CD14-positive monocyte (primary cell): ENCODE data around the gene PARP3. TPM values are rescaled to one million over a fixed set of nuclear protein-coding genes. Genes with fewer than 3 reads are reported as not detected.

Source experiments
- DNase-seq, 3 donors: peaks; one replicate each; pipeline ENCODE4 v3.0.0-alpha.2; 2011 to 2022
- H2AFZ ChIP-seq: 2 replicates; pipeline ENCODE4 v1.6.0; 2012; ENCODE audit warnings: mild to moderate bottlenecking, low read depth, low read length, inconsistent platforms; ENCODE audit not compliant: insufficient read depth, poor library complexity, severe bottlenecking
- H3K27ac ChIP-seq, 2 donors: 1 replicate in 1 of 2; 2 replicates in 1 of 2; pipeline ENCODE4 v1.5.1; 2012 to 2013; ENCODE audit warnings: low read length in 2 of 2, control low read depth in 1 of 2, inconsistent platforms in 1 of 2, low read depth in 1 of 2, mild to moderate bottlenecking in 1 of 2
- H3K27me3 ChIP-seq, 2 donors: one replicate each; pipeline versions ENCODE4 v1.6.0 to v1.6.1; 2011 to 2013; ENCODE audit warnings: low read length in 2 of 2; ENCODE audit not compliant: control insufficient read depth in 2 of 2, insufficient read depth in 2 of 2
- H3K36me3 ChIP-seq, 2 donors: replicated peaks in 1 of 2; 1 replicate in 1 of 2; 2 replicates in 1 of 2; pipeline versions ENCODE4 v1.5.1 to v1.6.1; 2012 to 2013; ENCODE audit warnings: low read length in 2 of 2, control low read depth in 1 of 2, inconsistent platforms in 1 of 2, mild to moderate bottlenecking in 1 of 2; ENCODE audit not compliant: insufficient read depth in 2 of 2, control insufficient read depth in 1 of 2
- H3K4me1 ChIP-seq, 2 donors: 1 replicate in 1 of 2; 2 replicates in 1 of 2; pipeline versions ENCODE4 v1.5.1 to v1.6.1; 2012 to 2013; ENCODE audit warnings: low read length in 2 of 2, control low read depth in 1 of 2, inconsistent platforms in 1 of 2, mild to moderate bottlenecking in 1 of 2, moderate library complexity in 1 of 2; ENCODE audit not compliant: insufficient read depth in 2 of 2, control insufficient read depth in 1 of 2
- H3K4me2 ChIP-seq: replicated peaks from 2 replicates; pipeline ENCODE3; 2012; ENCODE audit warnings: low read length, moderate library complexity, mild to moderate bottlenecking; ENCODE audit not compliant: poor library complexity, severe bottlenecking; ENCODE audit errors: extremely low read depth
- H3K4me3 ChIP-seq, 3 experiments: fragments of 200-600 bp in 1 of 3; sonication (generic) in 1 of 3; replicated peaks in 1 of 3; 1 replicate in 2 of 3; 2 replicates in 1 of 3; pipeline ENCODE4 v1.5.1; 2011 to 2013; ENCODE audit warnings: low read length in 3 of 3, mild to moderate bottlenecking in 3 of 3, control low read depth in 2 of 3, low read depth in 2 of 3, inconsistent platforms in 1 of 3, moderate library complexity in 1 of 3
- H3K79me2 ChIP-seq: 2 replicates; pipeline ENCODE4 v1.6.0; 2012; ENCODE audit warnings: mild to moderate bottlenecking, control low read depth, inconsistent platforms, low read length, moderate library complexity; ENCODE audit not compliant: insufficient read depth
- H3K9ac ChIP-seq: 2 replicates; pipeline ENCODE4 v1.6.0; 2017; ENCODE audit warnings: low read length, mild to moderate bottlenecking; ENCODE audit not compliant: insufficient read depth, poor library complexity, severe bottlenecking
- H3K9me3 ChIP-seq, 2 donors: replicated peaks in 1 of 2; 1 replicate in 1 of 2; 2 replicates in 1 of 2; pipeline versions ENCODE4 v1.5.1 to v1.6.1; 2012 to 2013; ENCODE audit warnings: low read length in 2 of 2, control low read depth in 1 of 2; ENCODE audit not compliant: control insufficient read depth in 1 of 2, insufficient read depth in 1 of 2
- H4K20me1 ChIP-seq: 2 replicates; pipeline ENCODE4 v1.6.0; 2012; ENCODE audit warnings: mild to moderate bottlenecking, low read length, control low read depth, moderate library complexity; ENCODE audit not compliant: insufficient read depth
- H3K27ac Mint-ChIP-seq, 7 donors: one replicate each; pipeline ENCODE4 v1.8.0; 2020; ENCODE audit warnings: mild to moderate bottlenecking in 7 of 7, mixed read lengths in 7 of 7, moderate library complexity in 6 of 7, inconsistent platforms in 2 of 7
- H3K27me3 Mint-ChIP-seq, 3 donors: one replicate each; pipeline ENCODE4 v1.8.0; 2021 to 2022; ENCODE audit warnings: low read depth in 3 of 3, mild to moderate bottlenecking in 3 of 3, mixed read lengths in 3 of 3, moderate library complexity in 3 of 3, inconsistent platforms in 1 of 3
- H3K36me3 Mint-ChIP-seq, 2 donors: one replicate each; pipeline ENCODE4 v1.8.0; 2020; ENCODE audit warnings: mixed read lengths in 2 of 2, inconsistent platforms in 1 of 2, mild to moderate bottlenecking in 1 of 2
- H3K4me1 Mint-ChIP-seq: one replicate; pipeline ENCODE4 v1.8.0; 2020; ENCODE audit warnings: mild to moderate bottlenecking, mixed read lengths
- H3K4me3 Mint-ChIP-seq, 2 donors: one replicate each; pipeline ENCODE4 v1.8.0; 2020; ENCODE audit warnings: mild to moderate bottlenecking in 2 of 2, mixed read lengths in 2 of 2, moderate library complexity in 1 of 2
- H3K9me3 Mint-ChIP-seq, 7 donors: one replicate each; pipeline ENCODE4 v1.8.0; 2020 to 2022; ENCODE audit warnings: mixed read lengths in 7 of 7, mild to moderate bottlenecking in 6 of 7, moderate library complexity in 6 of 7, inconsistent platforms in 2 of 7
- CTCF ChIP-seq: fragments of 200-600 bp; IDR thresholded peaks from one replicate; pipeline ENCODE4 v1.8.0; 2022; ENCODE audit warnings: antibody characterized with exemption, mild to moderate bottlenecking
- WGBS: methylation state at CpG from one replicate; pipeline ENCODE4 v1.1.5; 2013; ENCODE audit warnings: missing lambda C conversion rate; ENCODE audit not compliant: insufficient coverage; 5-methylcytosine and 5-hydroxymethylcytosine counted together
- intact Hi-C, 2 donors: fragments of 100-400 bp; cut with micrococcal nuclease; formaldehyde crosslinking; loops; one replicate each; pipeline versions ENCODE4 v1.15.0 to v1.15.1; 2023
- polyA plus RNA-seq, 3 donors: library from polyadenylated mRNA; depleted of rRNA in 1 of 3; unstranded in 2 of 3; stranded (reverse) in 1 of 3; fragments of 300-500 nt in 2 of 3; fragments of >200 nt in 1 of 3; fragmentation: Illumina TruSeq in 2 of 3; gene quantifications; 1 replicate in 2 of 3; 2 replicates in 1 of 3; pipeline ENCODE4 v1.2.3, GENCODE V29; 2012 to 2021

Gene PARP3
- polyA plus RNA-seq, 3 donors = 1.2 to 6.9 (median 1.7) TPM

GRCh38 chr3:51954105-51954504, 11.9 kb downstream of the PARP3 start:
- peaks cover 0 to 5% (median 0%) of the 10 kb centered on the region in 7 donors for H3K9me3 Mint-ChIP-seq
- no peak overlapping the region for H2AFZ ChIP-seq
- WGBS = 34% methylated on average over 5 of the region's 6 CpGs
- H3K4me1 Mint-ChIP-seq = peaks cover 42% of the 10 kb centered on the region
- peak; percentile 49 to 76 (median 70) for DNase-seq
- intact Hi-C loops = no loop called here
- peaks cover 2 to 16% of the 10 kb centered on the region in 2 donors for H3K27me3 ChIP-seq
- no peak overlapping the region for H3K9ac ChIP-seq
- H3K36me3 Mint-ChIP-seq = no peaks in the 10 kb centered on the region
- TF ChIP-seq CTCF = no peak
- H3K79me2 ChIP-seq = no peaks in the 10 kb centered on the region
- peak overlapping the region in 1 of 2 donors; percentile 36 for H3K27ac ChIP-seq
- peak overlapping the region; percentile 34 to 58 for H3K4me3 Mint-ChIP-seq
- H3K27me3 Mint-ChIP-seq = peaks cover 9 to 18% (median 18%) of the 10 kb centered on the region in 3 donors
- H4K20me1 ChIP-seq = no peaks in the 10 kb centered on the region
- no peaks in the 10 kb centered on the region for H3K9me3 ChIP-seq
- peaks cover 45 to 51% of the 10 kb centered on the region in 2 donors for H3K4me1 ChIP-seq
- H3K27ac Mint-ChIP-seq = peak overlapping the region in 6 of 7 donors; percentile 61 to 91 (median 87)
- peak overlapping the region in 1 of 3 experiments; percentile 9 for H3K4me3 ChIP-seq
- H3K36me3 ChIP-seq = no peaks in the 10 kb centered on the region
- H3K4me2 ChIP-seq = no peak overlapping the region

GRCh38 chr3:51954713-51955112, 12.6 kb downstream of the PARP3 start:
- no peak overlapping the region for H3K4me2 ChIP-seq

More at GRCh38 chr3:51954713-51955112, 12.6 kb downstream of the PARP3 start:
- peaks cover 8 to 23% (median 19%) of the 10 kb centered on the region in 3 donors for H3K27me3 Mint-ChIP-seq
- DNase-seq = no peak
- Histone ChIP-seq H2AFZ (no peak overlapping the region), H3K9me3 (no peaks in the 10 kb centered on the region), H3K4me3 (no peak overlapping the region), H3K79me2 (no peaks in the 10 kb centered on the region), H3K27me3 (peaks cover 2 to 16% of the 10 kb centered on the region in 2 donors), H4K20me1 (no peaks in the 10 kb centered on the region), H3K36me3 (no peaks in the 10 kb centered on the region), H3K9ac (no peak overlapping the region), H3K4me1 (peaks cover 45 to 51% of the 10 kb centered on the region in 2 donors), H3K27ac (no peak overlapping the region)
- intact Hi-C loops = no loop called here
- H3K9me3 Mint-ChIP-seq = peaks cover 0 to 5% (median 0%) of the 10 kb centered on the region in 7 donors
- H3K4me1 Mint-ChIP-seq = peaks cover 42% of the 10 kb centered on the region
- WGBS = 100% methylated on average over 1 of the region's 1 CpG
- peak overlapping the region in 1 of 7 donors; percentile 13 for H3K27ac Mint-ChIP-seq
- peak overlapping the region in 1 of 2 donors; percentile 57 for H3K4me3 Mint-ChIP-seq
- no peaks in the 10 kb centered on the region for H3K36me3 Mint-ChIP-seq
- no peak for TF ChIP-seq CTCF
